Suppressor macrophage treated with lipopolysaccharide for 1 hour (primary cell): ENCODE results near the gene PPP1R14C.

Experiments
- DNase-seq, 3 donors: peaks; one replicate each; pipeline ENCODE4 v3.0.0-alpha.2; 2020 to 2022

Gene PPP1R14C

GRCh38 chr6:150198532-150198931 is 55.7 kb downstream of the PPP1R14C start:
- DNase-seq: no peak

- DNase-seq: no peak
These were observed 56.4 kb downstream of the PPP1R14C start for GRCh38 chr6:150199241-150199640.

GRCh38 chr6:150200428-150201100 is 57.7 kb downstream of the PPP1R14C start:
- DNase-seq: no peak

GRCh38 chr6:150201285-150201684 is 58.4 kb downstream of the PPP1R14C start:
- DNase-seq: no peak

DNA sequence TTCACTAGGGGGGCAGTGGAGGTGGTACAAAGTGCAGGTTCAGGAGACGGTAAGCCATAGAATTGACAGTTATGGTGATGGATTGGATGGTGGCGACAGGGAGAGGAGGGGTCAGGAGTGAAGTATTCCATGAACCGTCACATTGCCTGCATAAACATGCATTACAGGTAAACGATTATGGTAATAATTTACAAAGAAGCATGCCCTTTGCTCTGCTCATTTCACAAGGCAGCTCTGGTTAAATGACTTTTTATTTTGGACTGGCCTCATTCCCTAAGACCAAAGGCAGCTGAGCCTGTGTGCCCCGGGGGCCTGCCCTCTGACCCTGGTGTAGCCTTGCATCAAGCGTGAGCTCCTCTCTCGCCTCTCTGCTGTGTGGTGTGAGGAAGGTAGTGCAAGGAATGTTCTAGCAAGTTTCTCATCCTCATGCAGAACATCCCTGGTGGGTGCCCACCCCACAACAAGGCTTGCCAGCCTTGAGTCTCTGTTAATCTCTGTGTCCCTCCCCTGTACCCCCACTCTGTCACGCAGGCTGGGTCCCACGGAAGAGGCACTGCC is 59.0 kb downstream of the PPP1R14C start:
- no peak for DNase-seq

DNA sequence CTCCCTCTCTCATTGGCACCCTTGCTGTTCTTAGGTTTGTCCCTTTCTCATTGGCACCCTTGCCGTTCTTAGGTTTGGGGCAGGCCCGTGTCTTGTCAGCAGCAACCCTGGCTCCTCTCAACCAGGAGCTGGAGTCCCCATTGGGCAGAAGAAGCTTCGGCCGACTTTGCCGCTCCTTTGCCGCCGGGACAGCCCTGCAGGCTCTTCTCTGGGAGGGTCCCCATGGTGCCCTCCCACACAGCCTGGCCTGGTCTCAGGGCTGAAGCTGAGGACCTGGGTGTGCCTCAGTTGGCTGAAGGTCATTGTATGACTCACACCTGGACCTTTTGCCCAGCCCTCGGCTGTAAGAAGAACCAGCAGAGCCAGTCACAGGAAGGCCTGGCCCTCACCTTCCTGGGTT is 59.6 kb downstream of the PPP1R14C start:
- DNase-seq: no peak

DNA sequence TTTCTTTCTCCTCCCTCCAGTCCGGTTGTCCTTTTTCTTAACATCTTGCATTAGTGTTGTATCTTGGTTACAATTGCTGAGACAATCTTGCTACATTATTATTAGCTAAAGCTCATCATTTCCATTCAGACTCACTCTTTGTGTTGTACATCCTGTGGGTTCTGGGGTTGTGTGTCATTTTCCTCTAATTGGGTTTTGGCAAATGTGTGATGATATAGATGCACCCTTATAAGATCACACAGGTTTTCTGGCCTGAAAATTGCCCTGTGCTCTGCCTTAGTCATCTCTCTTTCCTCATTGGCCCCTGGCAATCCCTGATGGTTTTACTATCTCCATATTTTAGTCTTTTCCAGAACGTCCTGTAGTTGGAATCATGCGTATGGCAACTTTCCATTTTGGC is 60.1 kb downstream of the PPP1R14C start:
- DNase-seq: no peak

DNA sequence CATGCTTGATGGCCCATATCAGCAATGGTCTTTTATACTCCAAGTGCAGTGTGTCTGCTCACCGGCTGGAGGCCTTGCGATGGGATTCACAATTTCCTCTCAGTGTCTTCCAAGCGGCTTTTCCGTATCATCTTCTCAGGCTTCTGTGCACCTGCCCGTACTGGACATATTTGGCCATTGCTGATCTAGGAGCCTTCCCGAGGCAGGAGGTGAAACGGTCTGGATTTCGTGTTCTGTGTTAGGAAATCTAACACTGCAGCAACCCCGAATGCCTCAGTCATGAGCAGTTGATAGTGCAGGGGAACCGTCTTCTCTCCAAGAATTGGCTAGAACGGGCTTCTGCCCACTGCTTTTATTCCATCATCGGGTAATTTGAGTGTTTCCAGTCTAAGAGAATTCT is 60.5 kb downstream of the PPP1R14C start:
- DNase-seq: no peak

DNA sequence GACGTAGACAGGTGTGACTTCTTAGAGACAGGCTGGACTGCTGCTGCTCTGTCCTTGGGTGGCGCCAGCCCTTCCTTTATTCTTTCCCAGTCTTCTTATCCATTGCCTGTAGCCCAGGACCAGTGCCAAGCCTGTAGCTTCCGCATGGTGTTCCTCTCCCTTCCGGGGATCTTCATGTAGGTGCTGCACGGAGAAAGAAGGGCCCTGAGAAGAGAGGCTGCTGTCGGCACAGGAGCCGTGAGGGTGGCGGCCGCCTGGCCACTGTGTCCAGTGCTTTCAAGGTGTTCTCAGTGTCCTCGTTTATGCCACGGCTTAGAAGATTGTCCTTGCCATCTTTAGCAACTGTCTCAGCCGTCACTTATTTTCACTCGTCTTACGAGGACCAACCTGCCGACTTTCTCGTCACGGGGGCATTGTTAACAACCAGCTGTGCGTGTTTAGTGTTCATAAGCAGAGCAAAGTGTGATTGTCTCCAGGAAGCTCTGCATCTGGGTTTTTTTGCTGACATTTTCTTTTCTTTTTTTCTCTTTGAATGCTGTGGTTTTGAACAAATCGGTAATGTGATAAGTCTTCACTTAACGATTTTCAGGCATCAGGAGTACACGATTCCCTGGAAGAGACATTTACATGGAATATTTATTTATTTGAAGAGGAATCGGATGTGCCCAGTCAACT is 61.2 kb downstream of the PPP1R14C start:
- no peak for DNase-seq

GRCh38 chr6:150204705-150205472 is 62.0 kb downstream of the PPP1R14C start:
- peak in 1 of 3 donors; percentile 17 for DNase-seq

DNA sequence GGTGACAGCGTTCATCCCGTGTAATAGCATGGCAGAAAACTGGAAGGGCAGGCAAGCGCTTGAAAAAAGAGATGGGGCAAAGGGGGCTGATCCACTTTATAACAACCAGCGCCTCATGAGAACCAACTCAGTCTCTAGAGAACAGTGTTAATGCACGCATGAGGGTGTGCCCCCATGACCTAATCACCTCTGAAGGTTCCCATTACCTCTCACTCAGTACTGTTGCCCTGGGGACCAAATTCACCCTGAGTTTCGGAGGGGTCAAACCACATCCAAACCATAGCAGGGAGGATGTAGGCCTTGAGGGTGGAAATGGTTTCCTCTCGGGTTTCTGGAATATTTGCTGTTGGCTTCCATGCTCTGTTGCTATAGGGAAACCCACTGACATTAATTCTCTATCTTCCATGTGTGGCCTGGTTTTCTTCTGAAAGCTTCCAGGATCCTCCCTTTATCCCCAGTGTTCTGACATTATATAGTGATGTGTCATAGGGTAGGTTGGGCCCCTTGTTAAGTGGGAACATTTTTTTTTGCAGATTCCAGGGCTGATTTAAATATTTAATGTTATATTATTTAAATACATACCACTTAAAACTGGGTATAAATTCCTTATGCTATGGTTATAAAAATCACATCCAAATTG is 65.2 kb downstream of the PPP1R14C start:
- DNase-seq: no peak

GRCh38 chr6:150208611-150209352 is 65.9 kb downstream of the PPP1R14C start:
- DNase-seq: no peak

GRCh38 chr6:150209415-150209814 is 66.6 kb downstream of the PPP1R14C start:
- DNase-seq: no peak

DNA sequence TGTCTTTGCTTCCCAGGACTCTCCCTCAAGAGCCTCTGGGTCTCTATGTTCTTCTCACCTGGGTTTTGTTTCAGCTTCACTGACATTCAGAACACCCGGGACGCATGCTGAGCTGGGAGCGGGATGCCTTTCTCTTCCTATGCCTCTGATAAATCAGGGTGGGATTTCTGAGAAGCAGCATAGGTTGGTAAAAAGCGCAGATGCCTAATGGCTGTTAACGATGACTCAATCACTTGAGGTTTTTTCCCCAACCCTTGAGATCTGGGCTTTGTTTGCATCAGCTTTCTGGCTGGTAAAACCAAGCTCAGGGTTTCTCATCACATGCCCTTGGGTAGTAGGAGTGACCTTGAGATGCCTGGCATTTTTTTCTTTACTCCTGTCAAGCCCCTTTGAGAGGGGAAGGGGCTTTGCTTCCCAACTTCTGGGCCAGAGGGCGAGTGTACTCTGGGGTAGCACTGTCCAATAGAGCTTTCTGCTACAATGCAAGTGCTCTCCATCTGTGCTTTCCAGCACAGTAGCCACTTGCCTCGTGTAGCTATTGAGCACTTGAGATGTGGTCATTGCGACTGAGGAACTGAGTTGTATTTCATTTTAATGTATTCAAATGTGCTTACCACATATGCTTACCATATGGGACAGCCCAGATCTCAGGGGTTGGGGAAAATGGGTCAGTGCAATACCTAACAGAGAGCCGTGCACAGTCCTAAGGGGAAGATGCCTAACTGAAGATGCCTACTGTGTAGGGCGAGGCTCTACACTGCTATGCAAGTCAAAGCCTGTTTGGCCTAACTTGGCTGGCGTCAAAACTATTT is 69.1 kb downstream of the PPP1R14C start:
- peak in 1 of 3 donors; percentile 29 for DNase-seq

- no peak for DNase-seq
These were observed 69.9 kb downstream of the PPP1R14C start for GRCh38 chr6:150212778-150213177.

DNA sequence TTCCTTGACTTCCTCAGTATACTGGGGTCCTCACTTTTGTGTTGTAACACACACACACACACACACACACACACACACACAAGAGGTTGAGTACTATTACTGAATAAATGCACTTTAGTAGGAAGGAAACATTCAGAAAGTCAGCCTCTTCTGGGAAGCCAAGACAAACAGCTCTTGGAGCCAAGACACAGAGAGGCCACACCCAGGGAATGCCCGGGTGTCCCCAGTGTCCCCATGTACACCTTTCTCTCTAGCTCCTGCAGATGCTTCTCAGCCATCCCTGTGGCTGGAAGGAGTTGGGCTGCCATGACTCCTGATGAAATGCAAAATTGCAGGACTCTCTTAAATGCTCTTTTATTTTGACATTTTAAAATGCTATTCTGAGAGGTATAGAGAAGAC is 70.5 kb downstream of the PPP1R14C start:
- DNase-seq: no peak

DNA sequence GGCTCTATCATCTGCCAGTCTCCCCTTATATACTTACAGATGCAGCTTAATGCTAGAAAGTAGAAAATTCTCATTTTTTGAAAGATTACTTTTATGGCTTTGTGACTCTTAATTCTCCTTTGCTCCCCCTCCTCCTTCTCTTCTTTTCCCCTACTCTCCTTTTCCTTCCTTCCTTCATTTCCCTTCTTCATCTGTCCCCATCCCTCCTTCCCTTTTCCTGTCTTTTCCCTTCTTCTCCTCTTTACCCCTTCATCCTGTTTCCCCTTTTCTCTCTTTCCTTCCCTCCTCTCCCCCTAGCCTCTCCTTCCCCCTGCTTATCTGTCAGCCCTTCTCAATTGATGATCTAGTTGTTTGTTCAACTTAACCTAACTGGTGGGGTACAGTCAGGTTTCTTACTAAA is 71.5 kb downstream of the PPP1R14C start:
- no peak for DNase-seq

DNA sequence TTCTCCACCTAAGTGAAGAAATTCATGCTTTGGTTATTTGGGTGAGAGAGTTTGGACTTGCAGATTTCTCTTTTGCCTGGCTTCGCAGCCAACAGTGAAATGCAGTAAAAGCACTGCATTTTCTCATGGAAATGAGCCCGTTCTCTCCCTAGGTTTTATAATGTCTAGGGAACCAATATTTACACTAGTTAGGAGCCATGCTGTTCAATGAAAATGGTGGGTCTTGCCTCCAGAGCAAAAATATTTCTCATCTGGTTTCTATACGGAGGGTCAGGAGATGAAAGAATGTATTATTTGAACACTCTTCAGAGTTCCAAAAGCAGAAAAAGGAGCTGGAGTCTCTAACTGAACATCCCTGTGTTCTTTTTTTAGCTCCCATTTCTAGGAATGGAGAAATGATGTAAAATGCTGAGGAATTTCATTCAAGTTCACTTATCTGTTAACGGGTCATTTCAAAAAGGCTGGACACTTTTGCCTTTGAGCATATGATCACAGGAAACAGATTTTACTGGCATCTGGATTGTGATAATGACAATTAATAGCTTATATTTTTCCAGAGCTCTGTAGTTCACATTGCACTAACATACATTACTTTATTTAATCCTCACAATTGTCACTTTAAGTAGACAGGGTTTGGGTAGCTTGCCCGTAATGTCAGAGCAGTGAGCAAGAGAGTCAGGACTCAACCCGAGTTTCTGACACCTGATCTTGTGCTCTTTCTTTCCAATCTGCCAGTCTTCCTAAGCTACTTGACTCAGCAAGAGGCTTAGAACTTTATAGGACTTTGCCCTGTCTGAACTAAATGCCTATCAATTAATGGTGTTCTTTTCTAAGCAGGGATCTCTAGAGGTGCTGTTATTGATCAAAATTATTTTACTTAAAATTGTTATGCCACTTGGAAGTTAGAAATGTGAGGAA is 78.0 kb downstream of the PPP1R14C start:
- no peak for DNase-seq

DNA sequence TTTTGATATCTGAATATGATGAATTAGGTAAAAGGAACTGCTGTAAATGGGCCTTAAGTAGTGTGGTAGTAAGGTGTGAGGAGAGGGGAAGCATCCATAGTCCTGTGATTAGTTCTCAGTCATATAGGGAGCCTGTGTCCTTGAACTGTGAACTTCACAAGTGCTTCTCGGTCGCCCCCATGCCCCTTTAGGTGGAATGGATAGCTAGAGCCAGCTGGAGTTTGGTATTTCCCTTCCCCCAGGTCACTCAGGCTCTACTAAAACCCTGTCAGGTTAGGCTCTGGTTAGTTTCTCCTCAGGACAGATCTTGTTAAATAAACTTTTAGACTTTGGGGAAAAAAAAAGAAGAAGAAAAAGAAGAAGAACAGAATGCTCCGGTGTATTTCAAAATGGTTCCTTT is 82.0 kb downstream of the PPP1R14C start:
- DNase-seq: no peak

- peak in 2 of 3 donors; percentile 20 to 39 for DNase-seq
These were observed 84.4 kb downstream of the PPP1R14C start for GRCh38 chr6:150227281-150227680.
